Neural crest cell (in vitro differentiated cells): ENCODE results near the gene CCDC91. TPM values are rescaled to one million over a fixed set of nuclear protein-coding genes. Genes with fewer than 3 reads are reported as not detected.

Experiments
- DNase-seq: peaks from one replicate; pipeline ENCODE4 v3.0.0; 2021; ENCODE audit warnings: low read depth, mixed read lengths, low spot score
- H3K27ac Mint-ChIP-seq: one replicate; pipeline ENCODE4 v1.8.0; 2021; ENCODE audit warnings: mild to moderate bottlenecking, mixed read lengths; ENCODE audit not compliant: unreplicated experiment
- H3K27me3 Mint-ChIP-seq: 2 replicates; pipeline ENCODE4 v1.8.0; 2021; ENCODE audit warnings: low read depth, mild to moderate bottlenecking, mixed read lengths
- H3K36me3 Mint-ChIP-seq: 2 replicates; pipeline ENCODE4 v1.8.0; 2021; ENCODE audit warnings: low read depth, mild to moderate bottlenecking, mixed read lengths
- H3K4me1 Mint-ChIP-seq: 2 replicates; pipeline ENCODE4 v1.8.0; 2021; ENCODE audit warnings: mixed read lengths
- H3K4me3 Mint-ChIP-seq: one replicate; pipeline ENCODE4 v1.8.0; 2021; ENCODE audit warnings: mild to moderate bottlenecking, mixed read lengths
- H3K9me3 Mint-ChIP-seq: 2 replicates; pipeline ENCODE4 v1.8.0; 2021; ENCODE audit warnings: mixed read lengths
- CTCF ChIP-seq: fragments of 200-600 bp; sonication (generic); conservative IDR thresholded peaks from 2 replicates; pipeline ENCODE4 v1.5.0; 2021; ENCODE audit warnings: antibody characterized with exemption, mild to moderate bottlenecking
- total RNA-seq: library from RNA; stranded (reverse); gene quantifications from 2 replicates; pipeline ENCODE4 v1.2.1, GENCODE V29; 2021

Gene CCDC91
- total RNA-seq, 1 donor from 2014 or later, result 13.9 TPM

GRCh38 chr12:28242129-28242495 lies 51.9 kb downstream of the CCDC91 start:
- Mint-ChIP-seq H3K4me1 (peaks cover 5% of the 10 kb centered on the region), H3K4me3 (no peak overlapping the region), H3K9me3 (peaks cover 8% of the 10 kb centered on the region), H3K27me3 (no peaks in the 10 kb centered on the region), H3K27ac (peak overlapping the region; percentile 36), H3K36me3 (peaks cover 3% of the 10 kb centered on the region)
- no peak for TF ChIP-seq CTCF
- DNase-seq, result no peak

- H3K4me1 Mint-ChIP-seq, result peaks cover 5% of the 10 kb centered on the region
- peaks cover 11% of the 10 kb centered on the region for H3K9me3 Mint-ChIP-seq
- peak overlapping the region; percentile 36 for H3K27ac Mint-ChIP-seq
- H3K27me3 Mint-ChIP-seq, result no peaks in the 10 kb centered on the region
- H3K36me3 Mint-ChIP-seq, result peaks cover 3% of the 10 kb centered on the region
- DNase-seq, result no peak
- TF ChIP-seq CTCF, result no peak
- no peak overlapping the region for H3K4me3 Mint-ChIP-seq
Observed at GRCh38 chr12:28242496-28243309, 52.4 kb downstream of the CCDC91 start.

- H3K4me1 Mint-ChIP-seq, result peaks cover 8% of the 10 kb centered on the region
- TF ChIP-seq CTCF, result no peak
Observed at GRCh38 chr12:28243310-28243633, 53.0 kb downstream of the CCDC91 start.

GRCh38 chr12:28247806-28248205 lies 57.5 kb downstream of the CCDC91 start:
- TF ChIP-seq CTCF, result no peak
- Mint-ChIP-seq H3K4me1 (peaks cover 16% of the 10 kb centered on the region), H3K27me3 (no peaks in the 10 kb centered on the region), H3K4me3 (no peak overlapping the region), H3K27ac (no peak overlapping the region), H3K36me3 (no peaks in the 10 kb centered on the region), H3K9me3 (peaks cover 10% of the 10 kb centered on the region)
- DNase-seq, result no peak

More at GRCh38 chr12:28243310-28243633, 53.0 kb downstream of the CCDC91 start:
- Mint-ChIP-seq H3K36me3 (peaks cover 3% of the 10 kb centered on the region), H3K27ac (no peak overlapping the region), H3K4me3 (no peak overlapping the region), H3K27me3 (no peaks in the 10 kb centered on the region), H3K9me3 (peaks cover 11% of the 10 kb centered on the region)
- no peak for DNase-seq

GRCh38 chr12:28248555-28249145 lies 58.4 kb downstream of the CCDC91 start:
- Mint-ChIP-seq H3K36me3 (peaks cover 3% of the 10 kb centered on the region), H3K4me1 (peaks cover 16% of the 10 kb centered on the region), H3K27ac (peak overlapping the region; percentile 57), H3K9me3 (peaks cover 13% of the 10 kb centered on the region), H3K27me3 (no peaks in the 10 kb centered on the region), H3K4me3 (no peak overlapping the region)
- TF ChIP-seq CTCF, result no peak
- DNase-seq, result no peak
